Nephron progenitor cell (in vitro differentiated cells): ENCODE results near the gene HAUS7.

Experiments
- DNase-seq: peaks from one replicate; pipeline ENCODE4 v3.0.0; 2021
- H3K27ac Mint-ChIP-seq: 2 replicates; pipeline ENCODE4 v1.8.0; 2021; ENCODE audit warnings: mild to moderate bottlenecking, moderate library complexity, mixed read lengths
- H3K27me3 Mint-ChIP-seq: 2 replicates; pipeline ENCODE4 v1.8.0; 2021; ENCODE audit warnings: mild to moderate bottlenecking, low read depth, mixed read lengths; ENCODE audit not compliant: poor library complexity
- H3K36me3 Mint-ChIP-seq: 2 replicates; pipeline ENCODE4 v1.8.0; 2021; ENCODE audit warnings: low read depth, mixed read lengths
- H3K4me1 Mint-ChIP-seq: 2 replicates; pipeline ENCODE4 v1.8.0; 2021; ENCODE audit warnings: mixed read lengths
- H3K4me3 Mint-ChIP-seq: 2 replicates; pipeline ENCODE4 v1.8.0; 2021; ENCODE audit warnings: mild to moderate bottlenecking, moderate library complexity, mixed read lengths
- H3K9me3 Mint-ChIP-seq: 2 replicates; pipeline ENCODE4 v1.8.0; 2021; ENCODE audit warnings: mild to moderate bottlenecking, moderate library complexity, mixed read lengths
- TF ChIP-seq, protein P1 (sequence below): fragments of 200-600 bp; sonication (generic); IDR thresholded peaks from 2 replicates; pipeline ENCODE4 v1.5.0; 2021; ENCODE audit warnings: antibody characterized with exemption

HAUS7 gene

DNA sequence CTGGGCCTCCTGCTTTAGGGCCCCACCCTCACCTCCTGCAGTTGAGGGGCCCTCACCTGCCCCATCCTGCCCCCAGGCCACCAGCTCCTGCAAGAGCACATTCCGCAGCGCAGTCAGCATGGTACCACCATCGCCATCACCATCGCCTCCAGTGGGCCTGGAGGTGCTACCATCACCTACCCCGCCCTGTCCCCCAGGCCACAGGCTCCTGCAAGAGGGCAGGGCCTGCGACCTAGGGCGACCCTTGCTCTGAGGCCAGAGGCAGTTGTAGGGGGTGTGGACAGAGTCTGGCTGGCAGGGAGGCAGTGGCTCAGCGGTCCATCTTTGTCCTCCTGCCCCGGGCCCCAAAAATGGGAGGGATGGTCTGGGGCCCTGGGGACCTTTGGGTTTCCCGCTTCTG, 3.9 kb upstream of the HAUS7 start:
- DNase-seq, result no peak
- Mint-ChIP-seq H3K4me3 (no peak overlapping the region), H3K9me3 (peaks cover 41% of the 10 kb centered on the region), H3K27me3 (peaks cover 8% of the 10 kb centered on the region), H3K4me1 (peaks cover 29% of the 10 kb centered on the region), H3K27ac (no peak overlapping the region), H3K36me3 (no peaks in the 10 kb centered on the region)
- TF ChIP-seq, protein P1, sequence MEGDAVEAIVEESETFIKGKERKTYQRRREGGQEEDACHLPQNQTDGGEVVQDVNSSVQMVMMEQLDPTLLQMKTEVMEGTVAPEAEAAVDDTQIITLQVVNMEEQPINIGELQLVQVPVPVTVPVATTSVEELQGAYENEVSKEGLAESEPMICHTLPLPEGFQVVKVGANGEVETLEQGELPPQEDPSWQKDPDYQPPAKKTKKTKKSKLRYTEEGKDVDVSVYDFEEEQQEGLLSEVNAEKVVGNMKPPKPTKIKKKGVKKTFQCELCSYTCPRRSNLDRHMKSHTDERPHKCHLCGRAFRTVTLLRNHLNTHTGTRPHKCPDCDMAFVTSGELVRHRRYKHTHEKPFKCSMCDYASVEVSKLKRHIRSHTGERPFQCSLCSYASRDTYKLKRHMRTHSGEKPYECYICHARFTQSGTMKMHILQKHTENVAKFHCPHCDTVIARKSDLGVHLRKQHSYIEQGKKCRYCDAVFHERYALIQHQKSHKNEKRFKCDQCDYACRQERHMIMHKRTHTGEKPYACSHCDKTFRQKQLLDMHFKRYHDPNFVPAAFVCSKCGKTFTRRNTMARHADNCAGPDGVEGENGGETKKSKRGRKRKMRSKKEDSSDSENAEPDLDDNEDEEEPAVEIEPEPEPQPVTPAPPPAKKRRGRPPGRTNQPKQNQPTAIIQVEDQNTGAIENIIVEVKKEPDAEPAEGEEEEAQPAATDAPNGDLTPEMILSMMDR, result no peak

DNA sequence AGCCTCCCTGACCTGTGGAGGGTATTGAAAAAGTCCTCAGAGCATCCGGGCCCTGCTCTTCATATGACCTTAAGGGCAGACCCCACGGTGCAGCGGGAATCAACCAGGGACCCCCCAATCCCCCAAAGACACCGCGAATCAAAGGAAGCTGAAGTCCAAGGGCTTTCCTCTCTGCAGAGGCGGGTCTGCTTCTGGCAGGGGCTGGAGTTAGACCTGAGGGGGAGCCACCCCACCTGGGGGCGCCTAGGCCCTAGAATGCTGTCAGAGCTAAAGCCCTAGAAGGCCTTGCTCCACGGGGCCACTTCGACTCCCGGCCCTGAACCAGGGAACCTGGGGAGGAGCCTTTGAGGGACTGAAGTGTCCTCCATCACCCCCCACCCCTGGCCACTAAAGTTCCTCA, 2.8 kb upstream of the HAUS7 start:
- Mint-ChIP-seq H3K4me3 (peak overlapping the region; percentile 34), H3K27ac (peak overlapping the region; percentile 54), H3K27me3 (peaks cover 8% of the 10 kb centered on the region), H3K36me3 (no peaks in the 10 kb centered on the region), H3K9me3 (peaks cover 49% of the 10 kb centered on the region), H3K4me1 (peaks cover 29% of the 10 kb centered on the region)
- no peak for DNase-seq
- TF ChIP-seq, protein P1, result no peak

DNA sequence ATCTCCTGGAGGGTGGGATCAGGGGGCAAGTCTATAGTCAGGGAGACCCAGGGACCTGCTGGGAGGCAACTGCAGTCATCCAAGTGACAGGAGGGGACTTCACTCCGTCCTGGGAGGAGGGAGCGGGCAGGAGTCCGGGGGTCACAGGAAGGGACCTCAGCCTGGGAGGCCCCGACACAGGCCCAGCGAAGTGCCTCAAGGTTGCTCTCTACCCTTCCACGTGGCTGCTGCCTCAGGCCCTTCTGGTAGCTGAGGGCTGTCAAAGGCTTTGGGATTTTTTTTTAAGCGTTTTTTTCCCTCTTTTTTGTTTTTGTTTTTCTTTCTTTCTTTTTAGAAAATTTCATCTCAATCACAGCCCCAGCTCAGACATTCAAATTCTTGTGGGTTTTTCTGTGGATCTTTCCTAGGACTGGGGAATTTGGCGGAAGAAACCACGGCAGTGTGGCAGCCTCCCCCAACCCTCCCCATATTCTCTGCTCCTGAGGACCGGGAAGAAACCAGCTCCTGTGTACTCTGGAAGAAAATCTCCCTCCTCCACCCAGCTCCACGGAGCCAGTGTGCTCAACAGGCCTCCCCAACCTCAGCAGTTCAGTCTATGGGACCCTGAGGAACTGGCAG, 1.4 kb upstream of the HAUS7 start:
- no peak for DNase-seq
- Mint-ChIP-seq H3K27me3 (peaks cover 8% of the 10 kb centered on the region), H3K36me3 (no peaks in the 10 kb centered on the region), H3K4me3 (no peak overlapping the region), H3K4me1 (peaks cover 20% of the 10 kb centered on the region), H3K9me3 (peaks cover 56% of the 10 kb centered on the region), H3K27ac (no peak overlapping the region)
- TF ChIP-seq, protein P1, result no peak

DNA sequence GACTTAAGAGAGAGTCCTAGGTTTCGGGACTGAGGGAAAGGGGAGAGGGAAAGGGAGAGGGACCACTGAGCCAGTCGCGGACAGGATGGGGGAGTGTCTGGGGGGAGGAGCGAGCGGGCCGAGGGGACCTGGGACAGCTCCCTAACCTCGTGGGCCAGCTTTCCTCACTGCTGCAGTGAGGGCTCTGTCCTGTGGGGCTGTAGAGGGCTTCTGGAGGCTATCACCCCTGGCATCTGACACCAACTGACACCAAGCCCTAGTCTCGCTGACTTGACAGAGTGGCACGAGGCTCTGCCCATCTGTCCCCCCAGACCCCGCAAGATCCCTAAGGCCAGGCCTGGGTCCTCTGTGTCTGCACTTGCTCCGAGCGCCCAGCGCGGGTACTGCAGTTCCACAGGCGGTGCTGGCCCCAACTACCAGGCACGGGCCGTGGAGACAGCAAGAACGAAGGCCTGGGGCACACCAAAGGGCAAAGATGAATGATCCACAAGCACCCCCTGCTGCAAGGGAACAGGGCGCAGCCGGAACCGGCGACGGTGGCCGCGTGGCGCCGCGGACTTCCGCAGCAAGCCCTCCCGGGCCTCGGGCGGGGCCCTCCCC, 465 bp downstream of the HAUS7 start:
- Mint-ChIP-seq H3K9me3 (peaks cover 56% of the 10 kb centered on the region), H3K27me3 (peaks cover 8% of the 10 kb centered on the region), H3K27ac (no peak overlapping the region), H3K4me1 (peaks cover 14% of the 10 kb centered on the region), H3K4me3 (peak overlapping the region; percentile 83), H3K36me3 (no peaks in the 10 kb centered on the region)
- TF ChIP-seq, protein P1, result no peak
- peak; percentile 50 for DNase-seq

DNA sequence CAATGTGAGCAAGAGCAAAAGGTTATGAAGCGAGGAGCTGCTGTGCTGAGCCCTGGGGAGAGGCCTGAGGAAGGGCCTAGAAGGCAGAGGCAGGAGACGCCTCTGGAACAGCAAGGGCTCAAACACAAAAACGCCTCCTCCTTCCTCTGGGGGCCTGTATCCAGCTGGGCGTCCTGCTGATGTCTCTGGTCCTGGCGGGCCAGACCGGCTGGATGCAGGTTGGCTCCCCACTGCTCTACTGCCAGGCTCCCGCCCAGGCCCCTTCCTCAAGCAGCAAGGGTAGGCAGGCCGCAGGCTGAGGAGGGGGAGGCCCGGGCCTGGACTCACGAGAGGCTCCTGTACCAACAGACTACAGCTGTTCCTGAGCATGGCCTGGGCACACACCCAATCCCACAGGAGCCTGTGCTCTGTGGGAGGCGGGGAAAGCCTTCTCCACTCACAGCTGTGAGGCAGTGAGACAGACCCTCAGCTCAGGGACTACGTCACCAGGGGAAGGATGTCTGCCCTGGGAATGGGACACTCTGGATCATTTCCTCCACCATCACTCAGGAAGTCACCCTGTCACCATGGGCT, 2.3 kb downstream of the HAUS7 start:
- peaks cover 4% of the 10 kb centered on the region for H3K27me3 Mint-ChIP-seq
- peaks cover 63% of the 10 kb centered on the region for H3K9me3 Mint-ChIP-seq
- no peak for DNase-seq
- H3K27ac Mint-ChIP-seq, result no peak overlapping the region
- H3K4me1 Mint-ChIP-seq, result peaks cover 9% of the 10 kb centered on the region
- TF ChIP-seq, protein P1, result no peak
- no peak overlapping the region for H3K4me3 Mint-ChIP-seq
- no peaks in the 10 kb centered on the region for H3K36me3 Mint-ChIP-seq
